Parathyroid adenoma (tissue), 2 donors: ENCODE results near the gene IKZF1.

ENCODE experiments used
- H2AFZ ChIP-seq: fragments of 300-600 bp; sonication (generic); one replicate; pipeline ENCODE4 v1.7.0; 2017; ENCODE audit warnings: antibody characterized with exemption, mild to moderate bottlenecking
- H3K27ac ChIP-seq: fragments of 300-600 bp; sonication (generic); one replicate; pipeline ENCODE4 v1.7.0; 2017
- H3K27me3 ChIP-seq: fragments of 300-600 bp; sonication (generic); one replicate; pipeline ENCODE4 v1.7.0; 2017; ENCODE audit warnings: low read length; ENCODE audit not compliant: control insufficient read depth, insufficient read depth
- H3K36me3 ChIP-seq: fragments of 300-600 bp; sonication (generic); one replicate; pipeline ENCODE4 v1.7.0; 2017; ENCODE audit warnings: low read length; ENCODE audit not compliant: control insufficient read depth, insufficient read depth
- H3K4me1 ChIP-seq: fragments of 300-600 bp; sonication (generic); one replicate; pipeline ENCODE4 v1.7.0; 2017; ENCODE audit warnings: control low read depth
- H3K4me2 ChIP-seq: fragments of 300-600 bp; sonication (generic); one replicate; pipeline ENCODE4 v1.7.0; 2017; ENCODE audit warnings: low read length
- H3K4me3 ChIP-seq: fragments of 300-600 bp; sonication (generic); one replicate; pipeline ENCODE4 v1.7.0; 2017; ENCODE audit warnings: low read depth, low read length
- H3K79me2 ChIP-seq: fragments of 300-600 bp; sonication (generic); one replicate; pipeline ENCODE4 v1.7.0; 2017; ENCODE audit warnings: control low read depth
- H3K9ac ChIP-seq: fragments of 300-600 bp; sonication (generic); one replicate; pipeline ENCODE4 v1.7.0; 2017; ENCODE audit warnings: mild to moderate bottlenecking
- H3K9me3 ChIP-seq: fragments of 300-600 bp; sonication (generic); one replicate; pipeline ENCODE4 v1.7.0; 2017; ENCODE audit warnings: low read length; ENCODE audit not compliant: control insufficient read depth
- TF ChIP-seq, protein P1 (sequence below): fragments of 300-600 bp; sonication (generic); IDR thresholded peaks from one replicate; pipeline ENCODE4 v1.7.0; 2017; ENCODE audit warnings: antibody characterized with exemption, mild to moderate bottlenecking
- donor health status: primary hyperparathyroidism.

Gene IKZF1

GRCh38 chr7:50347693-50348092, 43.2 kb downstream of the IKZF1 start:
- Histone ChIP-seq H3K27me3 (no peaks in the 10 kb centered on the region), H3K9ac (no peak overlapping the region), H3K4me1 (no peaks in the 10 kb centered on the region), H2AFZ (no peak overlapping the region), H3K4me2 (no peak overlapping the region), H3K4me3 (no peak overlapping the region), H3K27ac (no peak overlapping the region), H3K79me2 (no peaks in the 10 kb centered on the region), H3K9me3 (no peaks in the 10 kb centered on the region), H3K36me3 (no peaks in the 10 kb centered on the region)
- TF ChIP-seq, protein P1, sequence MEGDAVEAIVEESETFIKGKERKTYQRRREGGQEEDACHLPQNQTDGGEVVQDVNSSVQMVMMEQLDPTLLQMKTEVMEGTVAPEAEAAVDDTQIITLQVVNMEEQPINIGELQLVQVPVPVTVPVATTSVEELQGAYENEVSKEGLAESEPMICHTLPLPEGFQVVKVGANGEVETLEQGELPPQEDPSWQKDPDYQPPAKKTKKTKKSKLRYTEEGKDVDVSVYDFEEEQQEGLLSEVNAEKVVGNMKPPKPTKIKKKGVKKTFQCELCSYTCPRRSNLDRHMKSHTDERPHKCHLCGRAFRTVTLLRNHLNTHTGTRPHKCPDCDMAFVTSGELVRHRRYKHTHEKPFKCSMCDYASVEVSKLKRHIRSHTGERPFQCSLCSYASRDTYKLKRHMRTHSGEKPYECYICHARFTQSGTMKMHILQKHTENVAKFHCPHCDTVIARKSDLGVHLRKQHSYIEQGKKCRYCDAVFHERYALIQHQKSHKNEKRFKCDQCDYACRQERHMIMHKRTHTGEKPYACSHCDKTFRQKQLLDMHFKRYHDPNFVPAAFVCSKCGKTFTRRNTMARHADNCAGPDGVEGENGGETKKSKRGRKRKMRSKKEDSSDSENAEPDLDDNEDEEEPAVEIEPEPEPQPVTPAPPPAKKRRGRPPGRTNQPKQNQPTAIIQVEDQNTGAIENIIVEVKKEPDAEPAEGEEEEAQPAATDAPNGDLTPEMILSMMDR, result no peak

GRCh38 chr7:50348469-50349162, 44.1 kb downstream of the IKZF1 start:
- Histone ChIP-seq H3K9me3 (no peaks in the 10 kb centered on the region), H3K36me3 (no peaks in the 10 kb centered on the region), H3K4me1 (no peaks in the 10 kb centered on the region), H3K27me3 (no peaks in the 10 kb centered on the region), H3K4me2 (no peak overlapping the region), H2AFZ (no peak overlapping the region), H3K4me3 (no peak overlapping the region), H3K79me2 (no peaks in the 10 kb centered on the region), H3K9ac (no peak overlapping the region), H3K27ac (no peak overlapping the region)
- TF ChIP-seq, protein P1, result no peak

- H3K27me3 ChIP-seq, result no peaks in the 10 kb centered on the region
- H3K9ac ChIP-seq, result no peak overlapping the region
- no peak overlapping the region for H3K4me3 ChIP-seq
- H2AFZ ChIP-seq, result no peak overlapping the region
- no peaks in the 10 kb centered on the region for H3K4me1 ChIP-seq
- no peaks in the 10 kb centered on the region for H3K9me3 ChIP-seq
- no peak overlapping the region for H3K4me2 ChIP-seq
- no peaks in the 10 kb centered on the region for H3K79me2 ChIP-seq
- H3K27ac ChIP-seq, result no peak overlapping the region
- TF ChIP-seq, protein P1, result no peak
- no peaks in the 10 kb centered on the region for H3K36me3 ChIP-seq
These were observed 44.9 kb downstream of the IKZF1 start for GRCh38 chr7:50349399-50349798.

- Histone ChIP-seq H2AFZ (no peak overlapping the region), H3K4me3 (no peak overlapping the region), H3K9ac (no peak overlapping the region), H3K4me2 (no peak overlapping the region), H3K27me3 (no peaks in the 10 kb centered on the region), H3K9me3 (no peaks in the 10 kb centered on the region), H3K79me2 (no peaks in the 10 kb centered on the region), H3K36me3 (no peaks in the 10 kb centered on the region), H3K27ac (no peak overlapping the region), H3K4me1 (no peaks in the 10 kb centered on the region)
- TF ChIP-seq, protein P1, result no peak
These were observed 45.7 kb downstream of the IKZF1 start for GRCh38 chr7:50349963-50350944.
